ENCODE results near the gene B4GALNT3. TPM values are rescaled to one million over a fixed set of nuclear protein-coding genes. Genes with fewer than 3 reads are reported as not detected.

B4GALNT3 gene
- total and polyA plus RNA-seq, 2 of the 13 experiments (the other 11 are each of a cell fraction or from before 2014, with no cell fraction given): 3.2 to 4.4 TPM

DNA sequence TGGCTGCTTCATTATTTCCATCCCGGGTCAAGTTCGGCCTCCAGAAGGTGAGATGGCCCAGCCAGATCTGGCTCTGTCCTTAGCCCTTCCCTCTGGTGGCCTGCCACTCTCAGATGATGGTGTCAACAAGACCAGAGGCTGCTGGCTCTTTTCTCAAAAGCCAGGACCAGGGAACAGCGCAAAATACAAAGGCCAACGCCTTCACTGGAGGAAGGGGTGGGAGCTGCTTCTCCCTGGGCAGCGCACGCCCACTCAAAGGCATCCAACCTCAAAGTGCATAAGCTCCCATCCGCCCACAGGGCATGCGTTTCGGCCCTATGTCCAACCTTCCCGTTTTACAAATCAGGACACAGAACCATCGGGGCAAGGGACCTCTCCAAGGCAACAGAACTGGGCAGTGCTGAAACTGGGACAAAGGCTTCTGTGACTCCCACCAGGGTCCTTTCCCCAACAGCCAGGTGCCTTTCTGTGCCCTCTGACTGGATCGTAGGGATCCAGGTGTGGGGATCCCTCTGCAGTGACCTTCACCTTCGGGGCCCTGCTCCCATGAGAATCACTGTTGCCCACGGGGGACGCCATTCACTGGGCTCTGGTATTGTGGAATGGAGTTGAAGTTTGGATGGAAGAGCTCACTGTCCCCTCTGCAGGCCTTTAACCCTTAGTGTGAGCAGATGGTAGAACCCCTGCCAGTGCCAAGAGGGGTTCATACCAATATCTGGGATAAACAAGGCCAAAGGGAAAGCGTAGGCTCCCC is 126.8 kb downstream of the B4GALNT3 start:
- H3K9me3 ChIP-seq (ENCODE audit: low read length): no peaks in the 10 kb centered on the region
- no peak overlapping the region for H2AFZ ChIP-seq (ENCODE audit: low read length)
- no peaks in the 10 kb centered on the region for H3K27me3 ChIP-seq (ENCODE audit: control insufficient read depth in 1 of 2, insufficient read depth in 2 of 2, low read length in 2 of 2)
- no peaks in the 10 kb centered on the region for H3K79me2 ChIP-seq (ENCODE audit: insufficient read depth, low read length)
- ChIA-PET CTCF (ENCODE audit: low intra/inter-chr PET ratio, low total read pairs) (no interaction called here), POLR2A (interaction anchor here (1.1 to 2.1 kb wide), 4 partner anchors 10 to 165 kb away, joined by 4 to 23 read pairs (median 10); no protein-coding TSS in a partner anchor)
- no peaks in the 10 kb centered on the region for H4K20me1 ChIP-seq (ENCODE audit: insufficient read depth, low read length)
- intact Hi-C loops (cut with micrococcal nuclease; ENCODE audit: unreplicated experiment): no loop called here
- in situ Hi-C loops (cut with HindIII; ENCODE audit: extremely low pct_ligation_motif_present, low pct_unique_long_range_greater_than_20kb): no loop called here
- no TSS peak for BruUV-seq (replicated peaks)
- DNase-seq (ENCODE audit: low spot score): no peak
- H3K4me1 ChIP-seq (ENCODE audit: insufficient read depth, low read length): peaks cover 84% of the 10 kb centered on the region
- H3K36me3 ChIP-seq (replicated peaks in 1 of 2; ENCODE audit: control insufficient read depth in 1 of 2, insufficient read depth in 2 of 2, low read length in 2 of 2): no peaks in the 10 kb centered on the region
- H3K4me2 ChIP-seq (ENCODE audit: low read depth, low read length): peak overlapping the region; percentile 52
- 90% methylated on average over 10 of the region's 16 CpGs for WGBS (ENCODE audit: low lambda C conversion rate)
- no peak for ATAC-seq
- no peak for FAIRE-seq
- H3K9ac ChIP-seq (ENCODE audit: insufficient read depth, low read depth, low read length): peak overlapping the region; percentile 51
- peak overlapping the region; percentile 88 for H3K27ac ChIP-seq (ENCODE audit: extremely low read length, insufficient read depth, low read length)
- H3K4me3 ChIP-seq (replicated peaks in 1 of 3; ENCODE audit: insufficient read depth in 1 of 3, low read depth in 2 of 3, low read length in 3 of 3): no peak overlapping the region
- TF ChIP-seq, protein P1, sequence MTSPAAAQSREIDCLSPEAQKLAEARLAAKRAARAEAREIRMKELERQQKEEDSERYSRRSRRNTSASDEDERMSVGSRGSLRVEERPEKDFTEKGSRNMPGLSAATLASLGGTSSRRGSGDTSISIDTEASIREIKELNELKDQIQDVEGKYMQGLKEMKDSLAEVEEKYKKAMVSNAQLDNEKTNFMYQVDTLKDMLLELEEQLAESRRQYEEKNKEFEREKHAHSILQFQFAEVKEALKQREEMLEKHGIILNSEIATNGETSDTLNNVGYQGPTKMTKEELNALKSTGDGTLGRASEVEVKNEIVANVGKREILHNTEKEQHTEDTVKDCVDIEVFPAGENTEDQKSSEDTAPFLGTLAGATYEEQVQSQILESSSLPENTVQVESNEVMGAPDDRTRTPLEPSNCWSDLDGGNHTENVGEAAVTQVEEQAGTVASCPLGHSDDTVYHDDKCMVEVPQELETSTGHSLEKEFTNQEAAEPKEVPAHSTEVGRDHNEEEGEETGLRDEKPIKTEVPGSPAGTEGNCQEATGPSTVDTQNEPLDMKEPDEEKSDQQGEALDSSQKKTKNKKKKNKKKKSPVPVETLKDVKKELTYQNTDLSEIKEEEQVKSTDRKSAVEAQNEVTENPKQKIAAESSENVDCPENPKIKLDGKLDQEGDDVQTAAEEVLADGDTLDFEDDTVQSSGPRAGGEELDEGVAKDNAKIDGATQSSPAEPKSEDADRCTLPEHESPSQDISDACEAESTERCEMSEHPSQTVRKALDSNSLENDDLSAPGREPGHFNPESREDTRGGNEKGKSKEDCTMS (CRISPR knock-in tag; conservative IDR thresholded peaks at IDR 0.05): no peak
- TF ChIP-seq ZBTB7B (CRISPR knock-in tag; IDR thresholded peaks at IDR 0.05) (no peak), ZNF20 (CRISPR knock-in tag; IDR thresholded peaks at IDR 0.05) (no peak), ZNF737 (CRISPR knock-in tag; IDR thresholded peaks at IDR 0.05; ENCODE audit: borderline replicate concordance) (no peak), SETDB1 (CRISPR knock-in tag; IDR thresholded peaks at IDR 0.05; ENCODE audit: borderline replicate concordance) (no peak), SCMH1 (CRISPR knock-in tag; IDR thresholded peaks at IDR 0.05; ENCODE audit: borderline replicate concordance) (no peak), SP140L (CRISPR knock-in tag; IDR thresholded peaks at IDR 0.05; ENCODE audit: borderline replicate concordance) (no peak), FLYWCH1 (CRISPR knock-in tag; IDR thresholded peaks at IDR 0.05) (no peak)
- TF ChIP-seq, protein P2, sequence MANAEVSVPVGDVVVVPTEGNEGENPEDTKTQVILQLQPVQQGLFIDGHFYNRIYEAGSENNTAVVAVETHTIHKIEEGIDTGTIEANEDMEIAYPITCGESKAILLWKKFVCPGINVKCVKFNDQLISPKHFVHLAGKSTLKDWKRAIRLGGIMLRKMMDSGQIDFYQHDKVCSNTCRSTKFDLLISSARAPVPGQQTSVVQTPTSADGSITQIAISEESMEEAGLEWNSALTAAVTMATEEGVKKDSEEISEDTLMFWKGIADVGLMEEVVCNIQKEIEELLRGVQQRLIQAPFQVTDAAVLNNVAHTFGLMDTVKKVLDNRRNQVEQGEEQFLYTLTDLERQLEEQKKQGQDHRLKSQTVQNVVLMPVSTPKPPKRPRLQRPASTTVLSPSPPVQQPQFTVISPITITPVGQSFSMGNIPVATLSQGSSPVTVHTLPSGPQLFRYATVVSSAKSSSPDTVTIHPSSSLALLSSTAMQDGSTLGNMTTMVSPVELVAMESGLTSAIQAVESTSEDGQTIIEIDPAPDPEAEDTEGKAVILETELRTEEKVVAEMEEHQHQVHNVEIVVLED (CRISPR knock-in tag; IDR thresholded peaks at IDR 0.05; ENCODE audit: borderline replicate concordance): no peak
- TF ChIP-seq, protein P3, sequence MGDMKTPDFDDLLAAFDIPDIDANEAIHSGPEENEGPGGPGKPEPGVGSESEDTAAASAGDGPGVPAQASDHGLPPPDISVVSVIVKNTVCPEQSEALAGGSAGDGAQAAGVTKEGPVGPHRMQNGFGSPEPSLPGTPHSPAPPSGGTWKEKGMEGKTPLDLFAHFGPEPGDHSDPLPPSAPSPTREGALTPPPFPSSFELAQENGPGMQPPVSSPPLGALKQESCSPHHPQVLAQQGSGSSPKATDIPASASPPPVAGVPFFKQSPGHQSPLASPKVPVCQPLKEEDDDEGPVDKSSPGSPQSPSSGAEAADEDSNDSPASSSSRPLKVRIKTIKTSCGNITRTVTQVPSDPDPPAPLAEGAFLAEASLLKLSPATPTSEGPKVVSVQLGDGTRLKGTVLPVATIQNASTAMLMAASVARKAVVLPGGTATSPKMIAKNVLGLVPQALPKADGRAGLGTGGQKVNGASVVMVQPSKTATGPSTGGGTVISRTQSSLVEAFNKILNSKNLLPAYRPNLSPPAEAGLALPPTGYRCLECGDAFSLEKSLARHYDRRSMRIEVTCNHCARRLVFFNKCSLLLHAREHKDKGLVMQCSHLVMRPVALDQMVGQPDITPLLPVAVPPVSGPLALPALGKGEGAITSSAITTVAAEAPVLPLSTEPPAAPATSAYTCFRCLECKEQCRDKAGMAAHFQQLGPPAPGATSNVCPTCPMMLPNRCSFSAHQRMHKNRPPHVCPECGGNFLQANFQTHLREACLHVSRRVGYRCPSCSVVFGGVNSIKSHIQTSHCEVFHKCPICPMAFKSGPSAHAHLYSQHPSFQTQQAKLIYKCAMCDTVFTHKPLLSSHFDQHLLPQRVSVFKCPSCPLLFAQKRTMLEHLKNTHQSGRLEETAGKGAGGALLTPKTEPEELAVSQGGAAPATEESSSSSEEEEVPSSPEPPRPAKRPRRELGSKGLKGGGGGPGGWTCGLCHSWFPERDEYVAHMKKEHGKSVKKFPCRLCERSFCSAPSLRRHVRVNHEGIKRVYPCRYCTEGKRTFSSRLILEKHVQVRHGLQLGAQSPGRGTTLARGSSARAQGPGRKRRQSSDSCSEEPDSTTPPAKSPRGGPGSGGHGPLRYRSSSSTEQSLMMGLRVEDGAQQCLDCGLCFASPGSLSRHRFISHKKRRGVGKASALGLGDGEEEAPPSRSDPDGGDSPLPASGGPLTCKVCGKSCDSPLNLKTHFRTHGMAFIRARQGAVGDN (CRISPR knock-in tag; IDR thresholded peaks at IDR 0.05): peak; percentile 47
- TF ChIP-seq, protein P4, sequence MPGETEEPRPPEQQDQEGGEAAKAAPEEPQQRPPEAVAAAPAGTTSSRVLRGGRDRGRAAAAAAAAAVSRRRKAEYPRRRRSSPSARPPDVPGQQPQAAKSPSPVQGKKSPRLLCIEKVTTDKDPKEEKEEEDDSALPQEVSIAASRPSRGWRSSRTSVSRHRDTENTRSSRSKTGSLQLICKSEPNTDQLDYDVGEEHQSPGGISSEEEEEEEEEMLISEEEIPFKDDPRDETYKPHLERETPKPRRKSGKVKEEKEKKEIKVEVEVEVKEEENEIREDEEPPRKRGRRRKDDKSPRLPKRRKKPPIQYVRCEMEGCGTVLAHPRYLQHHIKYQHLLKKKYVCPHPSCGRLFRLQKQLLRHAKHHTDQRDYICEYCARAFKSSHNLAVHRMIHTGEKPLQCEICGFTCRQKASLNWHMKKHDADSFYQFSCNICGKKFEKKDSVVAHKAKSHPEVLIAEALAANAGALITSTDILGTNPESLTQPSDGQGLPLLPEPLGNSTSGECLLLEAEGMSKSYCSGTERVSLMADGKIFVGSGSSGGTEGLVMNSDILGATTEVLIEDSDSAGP (CRISPR knock-in tag; IDR thresholded peaks at IDR 0.05; ENCODE audit: borderline replicate concordance): no peak
